GM23248 (cell line): ENCODE measurements around the gene TMEM229B. TPM values are rescaled to one million over a fixed set of nuclear protein-coding genes. Genes with fewer than 3 reads are reported as not detected.

ENCODE experiments used
- DNase-seq: peaks from one replicate; pipeline ENCODE4 v3.0.0-alpha.2; 2015
- H2AFZ ChIP-seq: fragments of 200-600 bp; sonication (generic); 2 replicates; pipeline ENCODE4 v1.6.1; 2016; ENCODE audit warnings: antibody characterized with exemption
- H3F3A ChIP-seq: fragments of 200-600 bp; sonication (generic); 2 replicates; pipeline ENCODE4 v1.6.1; 2016; ENCODE audit warnings: mild to moderate bottlenecking, antibody characterized with exemption, mixed run types; ENCODE audit not compliant: insufficient read depth
- H3K27ac ChIP-seq: fragments of 200-600 bp; sonication (generic); 2 replicates; pipeline ENCODE4 v1.5.1; 2016; ENCODE audit warnings: mild to moderate bottlenecking
- H3K27me3 ChIP-seq: fragments of 200-600 bp; sonication (generic); replicated peaks from 2 replicates; pipeline ENCODE4 v1.6.1; 2016; ENCODE audit warnings: mild to moderate bottlenecking; ENCODE audit not compliant: insufficient read depth
- H3K36me3 ChIP-seq: fragments of 200-600 bp; sonication (generic); 2 replicates; pipeline ENCODE4 v1.6.1; 2016; ENCODE audit warnings: low read depth, mild to moderate bottlenecking
- H3K4me1 ChIP-seq: fragments of 200-600 bp; sonication (generic); 2 replicates; pipeline ENCODE4 v1.6.1; 2016; ENCODE audit warnings: mild to moderate bottlenecking; ENCODE audit not compliant: insufficient read depth
- H3K4me2 ChIP-seq: fragments of 200-600 bp; sonication (generic); one replicate; pipeline ENCODE4 v1.6.1; 2016; ENCODE audit warnings: mild to moderate bottlenecking; ENCODE audit not compliant: unreplicated experiment
- H3K4me3 ChIP-seq: fragments of 200-600 bp; sonication (generic); 2 replicates; pipeline ENCODE4 v1.5.1; 2016; ENCODE audit warnings: mild to moderate bottlenecking
- H3K79me2 ChIP-seq: fragments of 200-600 bp; sonication (generic); 2 replicates; pipeline ENCODE4 v1.6.1; 2016; ENCODE audit warnings: mild to moderate bottlenecking; ENCODE audit not compliant: insufficient read depth
- H3K9ac ChIP-seq: fragments of 200-600 bp; sonication (generic); 2 replicates; pipeline ENCODE4 v1.6.1; 2016; ENCODE audit warnings: mild to moderate bottlenecking
- H3K9me2 ChIP-seq: fragments of 200-600 bp; sonication (generic); 2 replicates; pipeline ENCODE4 v1.6.1; 2016; ENCODE audit warnings: mixed run types, mild to moderate bottlenecking, moderate library complexity; ENCODE audit not compliant: insufficient read depth
- H3K9me3 ChIP-seq: fragments of 200-600 bp; sonication (generic); one replicate; pipeline ENCODE4 v1.6.1; 2017; ENCODE audit warnings: low read depth
- H4K20me1 ChIP-seq: fragments of 200-600 bp; sonication (generic); 2 replicates; pipeline ENCODE4 v1.6.0; 2016; ENCODE audit not compliant: insufficient read depth
- EZH2 ChIP-seq: fragments of 200-600 bp; sonication (generic); IDR thresholded peaks from 2 replicates; pipeline ENCODE4 v1.6.1; 2018; ENCODE audit warnings: antibody characterized with exemption, mild to moderate bottlenecking; ENCODE audit not compliant: insufficient read depth, poor library complexity, severe bottlenecking
- EZH2phosphoT487 ChIP-seq: fragments of 200-600 bp; sonication (generic); IDR thresholded peaks from 2 replicates; pipeline ENCODE4 v1.6.1; 2018; ENCODE audit warnings: antibody characterized with exemption, moderate library complexity, mild to moderate bottlenecking, low read depth; ENCODE audit not compliant: insufficient read depth
- WGBS, 2 experiments: methylation state at CpG; one replicate each; pipeline ENCODE4 v1.1.6; 2015 to 2017; ENCODE audit warnings: low lambda C conversion rate in 2 of 2, low coverage in 1 of 2; ENCODE audit errors: missing lambda C conversion rate in 2 of 2; 5-methylcytosine and 5-hydroxymethylcytosine counted together
- in situ Hi-C: fragments of 300-500 bp; cut with MboI; formaldehyde crosslinking; loops from 2 replicates; pipeline ENCODE4 v1.15.0; 2020
- polyA plus RNA-seq: library from polyadenylated mRNA; unstranded; fragments of >200 nt; fragmentation: Nextera tagmentation; extraction: Ambion mirVana; gene quantifications from 2 replicates; pipeline ENCODE4 v1.2.1, GENCODE V29; 2016
- total RNA-seq: library from RNA; depleted of rRNA; stranded (reverse); fragments of >200 nt; shearing (Covaris generic); gene quantifications from 2 replicates; pipeline ENCODE4 v1.2.3, GENCODE V29; 2014

The TMEM229B gene
- total and polyA plus RNA-seq, 2 experiments from 2014 or later: 0.43 to 0.65 TPM

- Histone ChIP-seq H3K9ac (peak within 1 kb of the TSS; percentile 57), H3K4me2 (peak within 1 kb of the TSS; percentile 72), H3K9me2 (no peaks in the 10 kb centered on the region), H3K27me3 (peaks cover 12% of the 10 kb centered on the region), H3K79me2 (no peaks in the 10 kb centered on the region), H3K4me3 (peak within 1 kb of the TSS; percentile 88), H3K27ac (no peak within 1 kb of the TSS), H3F3A (no peaks in the 10 kb centered on the region), H2AFZ (peak within 1 kb of the TSS; percentile 95), H4K20me1 (no peaks in the 10 kb centered on the region), H3K36me3 (no peaks in the 10 kb centered on the region), H3K4me1 (no peaks in the 10 kb centered on the region), H3K9me3 (no peaks in the 10 kb centered on the region)
- 4 to 6% methylated on average over 38 to 46 of the region's 86 CpGs for WGBS, 2 experiments
- TF ChIP-seq EZH2phosphoT487: no peak
- no peak for TF ChIP-seq EZH2
- DNase-seq: peak; percentile 87
- in situ Hi-C loops: no loop called here
These were observed 44.7 kb upstream of the TMEM229B start, which contains the start of gene PLEKHH1 for GRCh38 chr14:67532998-67533753. Gene PLEKHH1, plus strand, starts transcription at chr14:67533290. Its CDS starts 8,578 bp downstream, at chr14:67541868.

GRCh38 chr14:67532606-67532997 lies 44.1 kb upstream of the TMEM229B start:
- in situ Hi-C loops: no loop called here
- Histone ChIP-seq H3K79me2 (no peaks in the 10 kb centered on the region), H2AFZ (peak overlapping the region; percentile 95), H3K36me3 (no peaks in the 10 kb centered on the region), H3K27me3 (peaks cover 17% of the 10 kb centered on the region), H3K27ac (no peak overlapping the region), H3F3A (no peaks in the 10 kb centered on the region), H3K4me2 (peak overlapping the region; percentile 72), H3K4me3 (peak overlapping the region; percentile 88), H3K9me2 (no peaks in the 10 kb centered on the region), H3K4me1 (no peaks in the 10 kb centered on the region), H4K20me1 (no peaks in the 10 kb centered on the region), H3K9ac (peak overlapping the region; percentile 57), H3K9me3 (no peaks in the 10 kb centered on the region)
- TF ChIP-seq EZH2: no peak
- TF ChIP-seq EZH2phosphoT487: no peak
- no peak for DNase-seq
- WGBS, 2 experiments: 12 to 13% methylated on average over 19 to 23 of the region's 23 CpGs

GRCh38 chr14:67529947-67530935 lies 41.7 kb upstream of the TMEM229B start:
- in situ Hi-C loops: no loop called here

DNA sequence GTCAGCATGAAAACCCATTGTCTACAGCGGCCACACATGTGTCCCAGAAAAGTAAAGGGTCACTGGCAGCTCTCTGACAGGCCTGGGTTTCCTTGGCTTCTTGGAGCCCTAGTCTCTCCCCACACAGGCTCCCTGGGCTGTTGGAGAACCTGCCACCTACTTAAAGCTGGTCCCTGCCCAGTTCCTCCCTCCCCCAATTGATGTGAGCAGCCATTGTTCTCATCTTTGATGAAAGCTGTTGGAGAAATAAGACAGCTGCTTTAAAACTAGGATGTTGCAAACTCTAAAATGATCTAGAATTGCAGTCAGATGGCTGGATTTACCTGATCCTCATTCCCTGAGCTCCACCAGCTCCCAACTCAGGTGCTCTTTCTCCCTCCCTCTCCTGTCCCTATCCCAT lies 39.8 kb upstream of the TMEM229B start:
- Histone ChIP-seq H3F3A (no peaks in the 10 kb centered on the region), H3K9me2 (no peaks in the 10 kb centered on the region), H3K36me3 (no peaks in the 10 kb centered on the region), H3K9me3 (no peaks in the 10 kb centered on the region), H3K4me3 (no peak overlapping the region), H4K20me1 (no peaks in the 10 kb centered on the region), H3K9ac (no peak overlapping the region), H3K27ac (no peak overlapping the region), H3K27me3 (peaks cover 28% of the 10 kb centered on the region), H2AFZ (no peak overlapping the region), H3K4me2 (no peak overlapping the region), H3K4me1 (no peaks in the 10 kb centered on the region), H3K79me2 (no peaks in the 10 kb centered on the region)
- in situ Hi-C loops: no loop called here
- no peak for DNase-seq
- 59 to 100% methylated on average over 1 of the region's 1 CpG for WGBS, 2 experiments
- TF ChIP-seq EZH2phosphoT487: no peak
- no peak for TF ChIP-seq EZH2

More at GRCh38 chr14:67529947-67530935, 41.7 kb upstream of the TMEM229B start:
- Histone ChIP-seq H4K20me1 (no peaks in the 10 kb centered on the region), H3K27me3 (peaks cover 26% of the 10 kb centered on the region), H3K9me3 (no peaks in the 10 kb centered on the region), H3K4me3 (no peak overlapping the region), H3K27ac (no peak overlapping the region), H3K4me1 (no peaks in the 10 kb centered on the region), H3K79me2 (no peaks in the 10 kb centered on the region), H3K9ac (no peak overlapping the region), H3F3A (no peaks in the 10 kb centered on the region), H3K4me2 (no peak overlapping the region), H3K36me3 (no peaks in the 10 kb centered on the region), H3K9me2 (no peaks in the 10 kb centered on the region), H2AFZ (no peak overlapping the region)
- WGBS, 2 experiments: 72 to 74% methylated on average over 5 of the region's 5 CpGs
- TF ChIP-seq EZH2 (no peak), EZH2phosphoT487 (no peak)
- DNase-seq: no peak
